Dendritic cell treated with granulocyte-macrophage colony-stimulating factor and Interleukin-4, amounts not matched to agents 40 ng/mL and 50 ng/mL, for 4 days (primary cell): Measurements from ENCODE around the gene TIMM50.
A peak's percentile ranks its signal among the peaks of the same experiment; 100 is the strongest.

Source experiments
- H3K27ac Mint-ChIP-seq: one replicate; pipeline ENCODE4 v1.8.0; 2022; ENCODE audit warnings: mild to moderate bottlenecking, mixed read lengths
- H3K27me3 Mint-ChIP-seq: one replicate; pipeline ENCODE4 v1.8.0; 2022; ENCODE audit warnings: mild to moderate bottlenecking, mixed read lengths
- H3K36me3 Mint-ChIP-seq: one replicate; pipeline ENCODE4 v1.8.0; 2022; ENCODE audit warnings: low read depth, mixed read lengths
- H3K4me1 Mint-ChIP-seq: one replicate; pipeline ENCODE4 v1.8.0; 2022; ENCODE audit warnings: low read depth, mixed read lengths
- H3K4me3 Mint-ChIP-seq: one replicate; pipeline ENCODE4 v1.8.0; 2022; ENCODE audit warnings: mild to moderate bottlenecking, moderate library complexity, mixed read lengths
- H3K9me3 Mint-ChIP-seq: one replicate; pipeline ENCODE4 v1.8.0; 2022; ENCODE audit warnings: mixed read lengths
- intact Hi-C: fragments of 100-400 bp; cut with micrococcal nuclease; formaldehyde crosslinking; loops from one replicate; pipeline ENCODE4 v1.15.0; 2022

Gene TIMM50

DNA sequence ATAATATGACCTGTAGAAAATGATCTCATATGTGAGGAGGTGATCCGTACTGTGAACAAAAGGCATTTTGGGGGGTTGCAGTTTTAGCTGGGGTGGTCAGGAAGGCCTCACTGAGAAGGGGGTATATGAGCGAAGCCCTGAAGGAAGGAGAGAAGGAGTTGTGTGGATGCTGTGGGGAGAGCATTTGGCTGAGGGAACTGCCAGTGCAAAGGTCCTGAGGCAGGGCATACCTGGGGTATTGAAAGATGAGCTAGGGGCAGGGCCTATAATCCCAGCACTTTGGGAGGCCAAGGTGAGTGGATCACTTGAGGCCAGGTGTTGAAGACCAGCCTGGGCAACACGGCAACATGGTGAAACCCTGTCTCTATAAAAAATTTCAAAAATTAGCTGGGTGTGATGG lies 36.8 kb downstream of the TIMM50 start:
- Mint-ChIP-seq H3K36me3 (no peaks in the 10 kb centered on the region), H3K4me3 (no peak overlapping the region), H3K4me1 (peaks cover 22% of the 10 kb centered on the region), H3K9me3 (no peaks in the 10 kb centered on the region), H3K27ac (no peak overlapping the region), H3K27me3 (peaks cover 75% of the 10 kb centered on the region)
- intact Hi-C loops: no loop called here

DNA sequence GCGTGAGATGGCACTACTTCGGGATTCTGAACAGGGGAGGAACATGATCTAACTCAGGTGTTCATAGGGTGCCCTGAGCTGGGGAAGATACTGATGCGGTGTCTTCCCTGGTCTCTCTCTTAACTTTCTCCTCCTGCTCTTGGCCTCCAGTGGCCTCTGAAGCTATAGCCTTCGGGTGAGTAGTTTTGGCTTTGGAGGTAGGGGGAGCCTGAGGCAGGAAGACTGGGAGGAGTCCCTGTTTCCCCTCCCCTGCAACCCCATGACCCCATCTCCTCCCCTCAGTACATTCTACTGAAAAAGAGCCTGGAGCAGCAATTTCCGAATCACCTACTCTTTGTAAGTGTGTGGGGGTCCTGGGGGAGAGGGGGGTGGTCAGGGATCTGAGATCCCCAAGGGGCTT lies 37.8 kb downstream of the TIMM50 start:
- peaks cover 65% of the 10 kb centered on the region for H3K27me3 Mint-ChIP-seq
- intact Hi-C loops: no loop called here

DNA sequence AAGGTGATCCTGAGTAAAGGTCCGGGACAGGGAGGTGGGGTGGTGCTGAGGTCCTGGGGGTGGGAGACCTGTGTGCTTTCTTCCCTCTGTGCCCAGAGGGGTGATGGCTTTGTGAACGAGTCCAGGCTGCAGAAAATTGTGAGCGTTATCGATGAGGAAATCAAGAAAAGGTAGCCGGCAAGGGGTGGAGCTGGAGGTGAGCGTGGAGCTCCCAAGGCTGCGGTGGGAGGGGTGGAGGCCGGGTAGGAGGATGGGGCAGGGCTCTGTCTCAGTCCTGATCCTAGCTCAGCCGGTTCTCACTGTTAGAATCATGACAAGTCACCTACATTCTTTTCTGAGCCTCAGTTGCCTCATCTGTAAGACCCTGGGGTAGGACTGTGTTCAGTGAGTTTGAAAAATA lies 38.3 kb downstream of the TIMM50 start:
- Mint-ChIP-seq H3K27ac (no peak overlapping the region), H3K4me1 (peaks cover 22% of the 10 kb centered on the region), H3K4me3 (no peak overlapping the region), H3K27me3 (peaks cover 59% of the 10 kb centered on the region), H3K9me3 (no peaks in the 10 kb centered on the region), H3K36me3 (no peaks in the 10 kb centered on the region)
- intact Hi-C loops: no loop called here

More for the DNA sequence above, 37.8 kb downstream of the TIMM50 start:
- H3K36me3 Mint-ChIP-seq: no peaks in the 10 kb centered on the region
- H3K4me1 Mint-ChIP-seq: peaks cover 22% of the 10 kb centered on the region
- no peak overlapping the region for H3K4me3 Mint-ChIP-seq
- H3K27ac Mint-ChIP-seq: no peak overlapping the region
- H3K9me3 Mint-ChIP-seq: no peaks in the 10 kb centered on the region

DNA sequence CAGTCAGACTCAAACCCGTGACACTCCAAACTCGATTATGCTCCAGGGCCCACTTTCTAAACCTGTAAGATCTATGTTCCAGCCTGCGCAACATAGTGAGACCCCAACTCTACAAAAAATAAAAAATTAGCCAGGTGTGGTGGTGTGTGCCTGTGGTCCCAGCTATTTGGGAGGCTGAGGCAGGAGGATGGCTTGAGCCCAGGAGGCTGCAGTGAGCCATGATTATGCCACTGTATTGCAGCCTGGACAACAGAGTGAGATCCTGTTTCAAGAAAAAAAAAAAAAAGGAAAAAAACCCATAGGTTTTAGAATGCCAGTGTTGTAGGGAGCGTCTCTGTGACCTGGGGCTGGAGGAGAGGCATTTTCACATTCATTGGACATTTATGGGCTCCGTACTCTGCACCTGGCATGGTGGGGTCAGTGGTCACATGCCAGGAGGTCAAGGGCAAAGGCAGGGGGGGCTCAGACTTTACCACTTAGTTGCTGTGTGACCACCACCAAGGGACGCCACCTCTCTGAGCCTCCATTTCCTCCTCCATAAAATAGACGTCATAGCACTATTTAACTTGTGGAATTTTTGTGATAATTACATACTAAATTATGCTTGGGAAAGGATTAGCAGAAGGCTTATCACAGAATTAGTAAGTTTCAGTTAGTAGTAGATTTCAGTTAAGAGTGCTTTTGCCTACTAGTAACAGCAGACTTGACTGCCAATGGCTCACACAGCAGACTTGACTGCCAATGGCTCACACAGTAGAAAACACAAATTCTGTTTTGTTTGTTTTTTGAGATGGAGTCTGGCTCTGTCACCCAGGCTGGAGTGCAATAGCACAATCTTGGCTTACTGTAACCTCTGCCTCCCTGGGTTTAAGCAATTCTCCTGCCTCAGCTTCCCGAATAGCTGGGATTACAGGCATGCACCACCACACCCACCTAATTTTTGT lies 40.2 kb downstream of the TIMM50 start:
- Mint-ChIP-seq H3K27ac (no peak overlapping the region), H3K27me3 (peaks cover 41% of the 10 kb centered on the region), H3K36me3 (no peaks in the 10 kb centered on the region), H3K4me1 (peaks cover 22% of the 10 kb centered on the region), H3K4me3 (no peak overlapping the region), H3K9me3 (no peaks in the 10 kb centered on the region)
- intact Hi-C loops: no loop called here

GRCh38 chr19:39524495-39524894 lies 43.9 kb downstream of the TIMM50 start:
- peaks cover 7% of the 10 kb centered on the region for H3K27me3 Mint-ChIP-seq
- intact Hi-C loops: no loop called here
- H3K27ac Mint-ChIP-seq: peak overlapping the region; percentile 75
- no peaks in the 10 kb centered on the region for H3K9me3 Mint-ChIP-seq
- H3K4me1 Mint-ChIP-seq: peaks cover 14% of the 10 kb centered on the region
- no peaks in the 10 kb centered on the region for H3K36me3 Mint-ChIP-seq
- H3K4me3 Mint-ChIP-seq: no peak overlapping the region

- Mint-ChIP-seq H3K27ac (peak overlapping the region; percentile 75), H3K4me1 (peaks cover 14% of the 10 kb centered on the region), H3K27me3 (peaks cover 3% of the 10 kb centered on the region), H3K4me3 (no peak overlapping the region), H3K9me3 (no peaks in the 10 kb centered on the region), H3K36me3 (no peaks in the 10 kb centered on the region)
- intact Hi-C loops: no loop called here
Measured at GRCh38 chr19:39525205-39525604, 44.6 kb downstream of the TIMM50 start.

DNA sequence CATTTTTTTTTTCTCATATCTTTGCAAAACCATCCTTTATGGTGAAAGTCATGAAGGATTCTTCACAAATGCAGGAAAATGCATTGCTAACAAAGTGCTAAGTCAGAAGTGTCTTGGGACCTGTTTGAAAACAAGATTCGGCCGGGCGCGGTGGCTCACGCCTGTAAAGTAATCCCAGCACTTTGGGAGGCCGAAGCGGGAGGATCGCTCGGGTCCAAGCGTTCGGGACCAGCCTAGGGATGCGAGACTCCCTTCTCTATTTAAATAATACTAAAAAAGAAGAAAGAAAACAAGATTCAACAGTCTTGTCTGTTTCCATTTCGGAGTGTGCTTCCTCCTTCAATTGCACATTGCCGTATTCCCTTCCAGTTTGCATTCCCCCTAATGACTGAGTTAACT lies 51.2 kb downstream of the TIMM50 start:
- Mint-ChIP-seq H3K9me3 (no peaks in the 10 kb centered on the region), H3K27ac (peak overlapping the region; percentile 83), H3K4me3 (peak overlapping the region; percentile 90), H3K36me3 (no peaks in the 10 kb centered on the region), H3K4me1 (peaks cover 20% of the 10 kb centered on the region), H3K27me3 (no peaks in the 10 kb centered on the region)
- intact Hi-C loops: loop anchor here (1.0 to 2.0 kb wide), 3 partner anchors 33 to 87 kb away; partner anchors contain the start of genes DLL3 and SUPT5H

DNA sequence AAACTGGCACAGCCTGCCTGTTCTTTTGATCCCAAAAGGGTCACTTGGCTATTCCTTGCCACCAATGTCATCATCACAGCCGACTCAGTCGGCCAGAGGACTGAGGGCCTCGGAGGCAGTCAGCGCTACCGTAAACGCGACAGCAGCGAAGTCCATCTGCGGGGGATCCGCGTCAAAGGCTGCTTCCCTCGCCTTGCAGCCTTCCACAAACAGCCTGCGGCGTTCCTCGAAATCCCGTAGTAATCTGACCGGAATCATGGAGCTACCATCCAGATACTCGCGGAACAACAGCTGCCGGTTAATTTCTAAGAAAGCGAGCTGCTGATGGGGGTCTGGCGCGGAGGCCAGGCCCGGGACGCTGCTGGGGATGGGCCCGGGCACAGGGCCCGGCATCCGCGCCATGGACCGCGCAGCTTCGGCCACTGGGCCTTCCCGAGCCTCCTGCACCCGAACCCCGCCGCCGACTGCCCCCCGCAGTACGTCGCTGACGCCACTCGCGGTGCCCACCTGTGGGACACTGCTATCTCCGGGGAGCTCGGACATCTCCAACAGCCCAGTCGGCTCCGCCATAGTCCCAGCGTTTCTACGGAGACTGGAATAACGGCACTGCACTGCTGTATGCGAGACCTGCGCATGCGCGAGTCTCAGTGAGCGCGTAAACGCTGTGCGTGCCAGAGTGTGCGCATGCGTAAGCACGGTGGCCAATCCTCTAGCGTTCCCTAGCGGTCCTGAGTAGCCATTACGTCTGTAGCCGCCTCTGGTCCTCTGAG lies 51.8 kb downstream of the TIMM50 start, which contains the start of gene EID2B:
TSS of gene EID2B (minus strand) at position 620 of the 770 bp plus-strand sequence. CDS start at position 570, 50 bp downstream.
- Mint-ChIP-seq H3K27ac (peak within 1 kb of the TSS; percentile 83), H3K4me3 (peak within 1 kb of the TSS; percentile 90), H3K27me3 (no peaks in the 10 kb centered on the region), H3K4me1 (peaks cover 20% of the 10 kb centered on the region), H3K36me3 (no peaks in the 10 kb centered on the region), H3K9me3 (no peaks in the 10 kb centered on the region)
- intact Hi-C loops: loop anchor here (1.0 to 2.0 kb wide), 3 partner anchors 34 to 88 kb away; partner anchors contain the start of genes DLL3 and SUPT5H

DNA sequence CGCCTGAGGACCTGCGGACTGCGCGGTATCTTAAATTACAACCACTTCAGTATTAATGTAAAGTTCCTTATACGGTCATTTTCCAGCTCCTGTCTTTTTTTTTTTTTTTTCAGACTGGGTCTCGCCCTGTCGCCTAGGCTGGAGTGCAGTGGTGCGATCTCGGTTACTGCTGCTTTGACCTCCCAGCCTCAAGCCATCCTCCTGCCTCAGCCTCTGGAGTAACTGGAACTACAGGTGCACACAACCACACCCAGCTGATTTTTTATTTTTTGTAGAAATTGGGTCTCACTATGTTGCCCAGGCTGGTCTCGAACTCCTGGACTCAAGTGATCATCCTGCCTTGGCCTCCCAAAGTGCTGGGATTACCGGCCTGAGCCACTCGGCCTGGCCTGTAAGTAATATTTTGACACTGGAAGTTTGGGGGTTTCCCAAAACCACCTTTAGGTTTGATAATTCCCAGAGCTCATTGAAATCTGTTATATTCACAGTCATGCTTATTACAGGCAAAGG lies 52.4 kb downstream of the TIMM50 start:
- Mint-ChIP-seq H3K27me3 (no peaks in the 10 kb centered on the region), H3K9me3 (no peaks in the 10 kb centered on the region), H3K4me3 (no peak overlapping the region), H3K36me3 (peaks cover 4% of the 10 kb centered on the region), H3K4me1 (peaks cover 24% of the 10 kb centered on the region), H3K27ac (peak overlapping the region; percentile 83)
- intact Hi-C loops: loop anchor here (2.0 kb wide), 2 partner anchors 34 to 88 kb away; partner anchors contain the start of genes DLL3 and SUPT5H

GRCh38 chr19:39533791-39534190 lies 53.2 kb downstream of the TIMM50 start:
- Mint-ChIP-seq H3K4me3 (no peak overlapping the region), H3K36me3 (peaks cover 8% of the 10 kb centered on the region), H3K4me1 (peaks cover 30% of the 10 kb centered on the region), H3K9me3 (no peaks in the 10 kb centered on the region), H3K27ac (no peak overlapping the region), H3K27me3 (no peaks in the 10 kb centered on the region)
- intact Hi-C loops: loop anchor here (2.0 kb wide), 2 partner anchors 35 to 89 kb away; partner anchors contain the start of genes DLL3 and SUPT5H

DNA sequence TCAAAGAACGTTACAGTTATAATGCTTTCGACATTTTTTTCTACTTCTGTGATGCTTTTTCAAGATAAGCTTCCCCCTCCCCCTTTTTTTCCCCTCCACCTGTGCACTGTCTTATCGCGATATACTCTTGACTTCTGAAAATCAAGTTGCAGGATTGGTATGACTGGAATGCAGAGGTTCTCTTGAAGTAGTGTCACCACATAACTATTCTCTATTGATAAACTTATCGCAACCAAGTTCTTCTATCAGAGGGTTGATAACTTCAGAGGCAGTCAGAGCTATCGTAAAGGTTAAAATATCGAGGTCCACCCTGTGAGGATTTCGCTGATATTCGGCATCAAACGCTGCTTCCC lies 58.5 kb downstream of the TIMM50 start:
- Mint-ChIP-seq H3K4me3 (peak overlapping the region; percentile 95), H3K9me3 (no peaks in the 10 kb centered on the region), H3K4me1 (peaks cover 35% of the 10 kb centered on the region), H3K27me3 (no peaks in the 10 kb centered on the region), H3K36me3 (peaks cover 15% of the 10 kb centered on the region), H3K27ac (peak overlapping the region; percentile 94)
- intact Hi-C loops: no loop called here

- Mint-ChIP-seq H3K36me3 (peaks cover 15% of the 10 kb centered on the region), H3K27ac (peak within 1 kb of the TSS; percentile 94), H3K4me1 (peaks cover 35% of the 10 kb centered on the region), H3K4me3 (peak within 1 kb of the TSS; percentile 95), H3K27me3 (no peaks in the 10 kb centered on the region), H3K9me3 (no peaks in the 10 kb centered on the region)
- intact Hi-C loops: no loop called here
Measured at GRCh38 chr19:39539518-39540332, 59.1 kb downstream of the TIMM50 start, which contains the start of gene EID2. Gene EID2 (minus strand): TSS chr19:39540161. CDS start chr19:39540079, 82 bp downstream.

DNA sequence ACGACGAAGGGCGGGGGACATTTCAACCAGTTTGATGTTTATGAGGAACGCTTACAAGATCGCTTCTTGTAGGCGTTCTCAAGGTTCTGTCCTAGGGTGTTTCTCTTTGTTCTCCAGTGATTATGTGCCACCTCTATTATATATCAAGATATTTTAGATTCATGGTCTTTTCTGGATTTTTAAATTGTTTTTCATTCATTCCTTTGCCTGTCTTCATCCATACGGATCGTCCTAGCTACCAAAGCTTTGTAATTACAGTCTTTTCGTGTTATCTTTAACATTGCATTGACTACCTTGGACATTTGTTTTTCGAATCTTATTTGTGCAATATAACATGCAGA lies 59.7 kb downstream of the TIMM50 start:
- no peaks in the 10 kb centered on the region for H3K9me3 Mint-ChIP-seq
- peaks cover 15% of the 10 kb centered on the region for H3K36me3 Mint-ChIP-seq
- peak overlapping the region; percentile 95 for H3K4me3 Mint-ChIP-seq
- peaks cover 2% of the 10 kb centered on the region for H3K27me3 Mint-ChIP-seq
- H3K4me1 Mint-ChIP-seq: peaks cover 35% of the 10 kb centered on the region
- intact Hi-C loops: no loop called here
- peak overlapping the region; percentile 94 for H3K27ac Mint-ChIP-seq
